ENCODE measurements around the gene PSG2. TPM values are rescaled to one million over a fixed set of nuclear protein-coding genes. Genes with fewer than 3 reads are reported as not detected.
"Not testable (repeated sequence)": the region's sequence is repeated elsewhere in the genome, so short reads cannot be mapped to it uniquely, and the experiment has no call there.

Gene PSG2
- total RNA-seq, 2 experiments from 2014 or later = not detected

GRCh38 chr19:43019588-43019987 is 62.9 kb downstream of the PSG2 start:
- H3K4me1 Mint-ChIP-seq (ENCODE audit: low read depth); H3K27ac Mint-ChIP-seq; DNase-seq; H3K4me3 Mint-ChIP-seq; POLR2A ChIA-PET; H3K36me3 Mint-ChIP-seq (ENCODE audit: low read depth); ATAC-seq; H3K27me3 Mint-ChIP-seq (ENCODE audit: low read depth); H3K9me3 Mint-ChIP-seq (ENCODE audit: insufficient read depth); CTCF ChIA-PET: not testable (repeated sequence)

Other genes starting within 250 kb of the PSG2 start
- not detected for gene PSG1, start 203.0 kb downstream of the PSG2 start, total RNA-seq
- gene PSG6, start 164.8 kb downstream of the PSG2 start, total RNA-seq = not detected
- gene PSG7, start 145.5 kb downstream of the PSG2 start, total RNA-seq = not detected
- gene PSG11, start 56.2 kb downstream of the PSG2 start, total RNA-seq = not detected
- not detected for gene PSG5, start 103.8 kb upstream of the PSG2 start, total RNA-seq
- gene PSG4, start 122.9 kb upstream of the PSG2 start, total RNA-seq = not detected
- not detected for gene PSG9, start 186.8 kb upstream of the PSG2 start, total RNA-seq